Panc1 (cell line): ENCODE measurements around the gene AK4. TPM values are rescaled to one million over a fixed set of nuclear protein-coding genes. Genes with fewer than 3 reads are reported as not detected.
"Not testable (repeated sequence)": the region's sequence is repeated elsewhere in the genome, so short reads cannot be mapped to it uniquely, and the experiment has no call there.

Experiments used
- ATAC-seq: fragments of 200-7000 bp; cut with Tn5 transposase; 2 replicates; pipeline ENCODE4 v1.9.1; 2020; ENCODE audit warnings: mild to moderate bottlenecking, moderate library complexity
- BruUV-seq: library from RNA; stranded (reverse); fragments of 400-500 nt; replicated peaks from 2 replicates; lab custom pipeline; 2021; lab: Mats Ljungman, UMichigan
- CTCF ChIA-PET: fragments of 300-600 bp; sonication (Branson Sonifier 250); formaldehyde crosslinking; loops from one replicate; lab custom pipeline; 2022; ENCODE audit warnings: antibody characterized with exemption; lab: Charles Lee
- POLR2A ChIA-PET: fragments of 300-600 bp; sonication (Branson Sonifier 250); formaldehyde crosslinking; loops from one replicate; lab custom pipeline; 2022; ENCODE audit warnings: antibody characterized with exemption; lab: Charles Lee
- DNase-seq: peaks from one replicate; pipeline ENCODE4 v3.0.0-alpha.2; 2010; ENCODE audit warnings: low read depth, low spot score
- H3K27ac ChIP-seq: 2 replicates; pipeline ENCODE4 v1.5.1; 2011; ENCODE audit warnings: mild to moderate bottlenecking, low read length, inconsistent platforms
- H3K27me3 ChIP-seq: fragments of 200-500 bp; sonication (Bioruptor generic); 2 replicates; pipeline ENCODE4 v1.6.0; 2014; ENCODE audit warnings: low read length, inconsistent platforms; ENCODE audit not compliant: control insufficient read depth, insufficient read depth
- H3K36me3 ChIP-seq: fragments of 200-500 bp; sonication (Bioruptor generic); 2 replicates; pipeline ENCODE4 v1.5.1; 2014; ENCODE audit warnings: inconsistent platforms, mild to moderate bottlenecking, low read length, moderate library complexity; ENCODE audit not compliant: control insufficient read depth, insufficient read depth
- H3K4me1 ChIP-seq: 2 replicates; pipeline ENCODE4 v1.5.1; 2011; ENCODE audit warnings: inconsistent platforms, mild to moderate bottlenecking, low read length, moderate library complexity; ENCODE audit not compliant: control insufficient read depth, insufficient read depth
- H3K4me3 ChIP-seq, 2 experiments: 2 replicates each; pipeline ENCODE4 v1.5.1; 2011 to 2012; ENCODE audit warnings: low read depth in 2 of 2, low read length in 2 of 2, mild to moderate bottlenecking in 2 of 2, inconsistent platforms in 1 of 2, moderate library complexity in 1 of 2
- H3K9me3 ChIP-seq: fragments of 200-500 bp; sonication (Bioruptor generic); 2 replicates; pipeline ENCODE4 v1.5.1; 2014; ENCODE audit warnings: low read depth, mild to moderate bottlenecking, inconsistent platforms, low read length, moderate library complexity; ENCODE audit not compliant: control insufficient read depth, insufficient read depth
- POLR2AphosphoS5 ChIP-seq: IDR thresholded peaks from 2 replicates; pipeline ENCODE4 v1.6.1; 2012; ENCODE audit warnings: mild to moderate bottlenecking, low read depth, low read length, moderate library complexity
- SIN3A ChIP-seq: IDR thresholded peaks from 2 replicates; pipeline ENCODE4 v1.6.1; 2012; ENCODE audit warnings: low read depth, mild to moderate bottlenecking, low read length, moderate library complexity, borderline replicate concordance; ENCODE audit not compliant: insufficient read depth
- TCF7L2 ChIP-seq: IDR thresholded peaks from 2 replicates; pipeline ENCODE4 v1.6.1; 2011; ENCODE audit warnings: mild to moderate bottlenecking, low read depth, low read length, inconsistent platforms
- in situ Hi-C: cut with HindIII; loops from 2 replicates; pipeline ENCODE4 v1.10.0; 2016; ENCODE audit warnings: low sequenced_read_pairs, low pct_unique_long_range_greater_than_20kb
- intact Hi-C: fragments of 100-400 bp; cut with micrococcal nuclease; formaldehyde crosslinking; loops from one replicate; pipeline ENCODE4 v1.10.0; 2022; ENCODE audit not compliant: unreplicated experiment
- total RNA-seq: library from RNA; stranded (reverse); gene quantifications from one replicate; pipeline ENCODE4 v1.2.1, GENCODE V29; 2021; ENCODE audit not compliant: unreplicated experiment
- TF ChIP-seq, protein P1 (sequence below): fragments of 450-650 bp; IDR thresholded peaks from 2 replicates; pipeline ENCODE4 v1.5.1; 2017; ENCODE audit warnings: mild to moderate bottlenecking
- TF ChIP-seq, protein P2 (sequence below), 2 experiments: IDR thresholded peaks; 2 replicates each; pipeline ENCODE4 v1.6.1; 2011 to 2012; ENCODE audit warnings: low read depth in 2 of 2, control low read depth in 1 of 2, low read length in 1 of 2, mild to moderate bottlenecking in 1 of 2, moderate library complexity in 1 of 2; ENCODE audit not compliant: insufficient read depth in 1 of 2

The AK4 gene
- total RNA-seq, 1 experiment from 2014 or later = 26.8 TPM

DNA sequence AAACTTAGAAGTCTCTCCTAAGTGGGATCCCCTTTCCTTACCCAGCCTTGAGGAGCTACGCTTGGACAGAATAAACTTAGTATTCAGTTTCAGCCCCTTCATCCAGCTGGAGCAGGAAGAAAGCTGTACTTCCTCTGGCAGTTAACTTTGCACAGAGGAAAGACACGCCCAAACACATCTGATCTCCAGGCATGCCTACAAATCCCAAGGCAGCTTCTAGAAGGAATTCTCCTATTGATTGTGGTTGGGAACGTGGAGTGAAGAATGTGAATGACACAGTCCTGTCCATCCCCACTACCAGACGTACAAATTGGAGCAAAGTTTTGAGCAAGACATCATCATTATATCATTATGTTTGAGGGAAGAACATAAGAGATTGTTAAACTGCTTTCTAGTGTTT, 6.6 kb upstream of the AK4 start:
- DNase-seq = no peak
- H3K27me3 ChIP-seq = peaks cover 4% of the 10 kb centered on the region
- TF ChIP-seq, protein P1, sequence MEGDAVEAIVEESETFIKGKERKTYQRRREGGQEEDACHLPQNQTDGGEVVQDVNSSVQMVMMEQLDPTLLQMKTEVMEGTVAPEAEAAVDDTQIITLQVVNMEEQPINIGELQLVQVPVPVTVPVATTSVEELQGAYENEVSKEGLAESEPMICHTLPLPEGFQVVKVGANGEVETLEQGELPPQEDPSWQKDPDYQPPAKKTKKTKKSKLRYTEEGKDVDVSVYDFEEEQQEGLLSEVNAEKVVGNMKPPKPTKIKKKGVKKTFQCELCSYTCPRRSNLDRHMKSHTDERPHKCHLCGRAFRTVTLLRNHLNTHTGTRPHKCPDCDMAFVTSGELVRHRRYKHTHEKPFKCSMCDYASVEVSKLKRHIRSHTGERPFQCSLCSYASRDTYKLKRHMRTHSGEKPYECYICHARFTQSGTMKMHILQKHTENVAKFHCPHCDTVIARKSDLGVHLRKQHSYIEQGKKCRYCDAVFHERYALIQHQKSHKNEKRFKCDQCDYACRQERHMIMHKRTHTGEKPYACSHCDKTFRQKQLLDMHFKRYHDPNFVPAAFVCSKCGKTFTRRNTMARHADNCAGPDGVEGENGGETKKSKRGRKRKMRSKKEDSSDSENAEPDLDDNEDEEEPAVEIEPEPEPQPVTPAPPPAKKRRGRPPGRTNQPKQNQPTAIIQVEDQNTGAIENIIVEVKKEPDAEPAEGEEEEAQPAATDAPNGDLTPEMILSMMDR = no peak
- TF ChIP-seq POLR2AphosphoS5 (no peak), TCF7L2 (no peak), SIN3A (no peak)
- TF ChIP-seq, protein P2, sequence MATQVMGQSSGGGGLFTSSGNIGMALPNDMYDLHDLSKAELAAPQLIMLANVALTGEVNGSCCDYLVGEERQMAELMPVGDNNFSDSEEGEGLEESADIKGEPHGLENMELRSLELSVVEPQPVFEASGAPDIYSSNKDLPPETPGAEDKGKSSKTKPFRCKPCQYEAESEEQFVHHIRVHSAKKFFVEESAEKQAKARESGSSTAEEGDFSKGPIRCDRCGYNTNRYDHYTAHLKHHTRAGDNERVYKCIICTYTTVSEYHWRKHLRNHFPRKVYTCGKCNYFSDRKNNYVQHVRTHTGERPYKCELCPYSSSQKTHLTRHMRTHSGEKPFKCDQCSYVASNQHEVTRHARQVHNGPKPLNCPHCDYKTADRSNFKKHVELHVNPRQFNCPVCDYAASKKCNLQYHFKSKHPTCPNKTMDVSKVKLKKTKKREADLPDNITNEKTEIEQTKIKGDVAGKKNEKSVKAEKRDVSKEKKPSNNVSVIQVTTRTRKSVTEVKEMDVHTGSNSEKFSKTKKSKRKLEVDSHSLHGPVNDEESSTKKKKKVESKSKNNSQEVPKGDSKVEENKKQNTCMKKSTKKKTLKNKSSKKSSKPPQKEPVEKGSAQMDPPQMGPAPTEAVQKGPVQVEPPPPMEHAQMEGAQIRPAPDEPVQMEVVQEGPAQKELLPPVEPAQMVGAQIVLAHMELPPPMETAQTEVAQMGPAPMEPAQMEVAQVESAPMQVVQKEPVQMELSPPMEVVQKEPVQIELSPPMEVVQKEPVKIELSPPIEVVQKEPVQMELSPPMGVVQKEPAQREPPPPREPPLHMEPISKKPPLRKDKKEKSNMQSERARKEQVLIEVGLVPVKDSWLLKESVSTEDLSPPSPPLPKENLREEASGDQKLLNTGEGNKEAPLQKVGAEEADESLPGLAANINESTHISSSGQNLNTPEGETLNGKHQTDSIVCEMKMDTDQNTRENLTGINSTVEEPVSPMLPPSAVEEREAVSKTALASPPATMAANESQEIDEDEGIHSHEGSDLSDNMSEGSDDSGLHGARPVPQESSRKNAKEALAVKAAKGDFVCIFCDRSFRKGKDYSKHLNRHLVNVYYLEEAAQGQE (IDR thresholded peaks at IDR 0.05; ENCODE audit: insufficient read depth in 1 of 2, low read depth in 2 of 2, low read length in 1 of 2) = no peak
- no TSS peak for BruUV-seq
- intact Hi-C loops = no loop called here
- in situ Hi-C loops = no loop called here
- H3K36me3 ChIP-seq = no peaks in the 10 kb centered on the region
- ChIA-PET CTCF (interaction anchor here (0.8 kb wide), 1 partner anchor 12 kb away, joined by 3 read pairs; no protein-coding TSS in a partner anchor), POLR2A (interaction anchor here (0.5 kb wide), 1 partner anchor 44 kb away, joined by 4 read pairs; no protein-coding TSS in a partner anchor)
- H3K4me1 ChIP-seq = no peaks in the 10 kb centered on the region; the same call in 1 of the 2 replicates
- no peak overlapping the region for H3K27ac ChIP-seq
- no peak; the same call in 1 of the 2 replicates for ATAC-seq
- H3K4me3 ChIP-seq = no peak overlapping the region
- H3K9me3 ChIP-seq = no peaks in the 10 kb centered on the region

DNA sequence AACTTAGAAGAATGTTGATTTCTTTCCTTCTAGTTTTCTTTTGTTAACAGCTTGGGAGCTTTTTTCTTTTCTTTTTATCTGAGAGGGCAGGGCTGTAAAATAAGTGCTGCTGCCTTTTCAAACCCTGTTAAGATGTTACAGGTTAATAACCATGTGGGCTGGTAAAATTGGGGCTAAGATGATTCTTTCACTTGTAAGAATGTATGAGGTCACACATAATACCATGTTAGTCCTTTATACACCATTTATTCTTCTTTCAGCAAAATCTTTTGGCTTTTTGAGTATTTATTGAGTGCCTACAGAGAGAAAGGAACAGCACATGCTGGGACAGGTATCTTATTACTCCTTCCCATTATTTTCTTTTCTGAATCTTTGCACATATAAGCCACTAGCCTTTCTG, 6.1 kb upstream of the AK4 start:
- intact Hi-C loops = no loop called here

DNA sequence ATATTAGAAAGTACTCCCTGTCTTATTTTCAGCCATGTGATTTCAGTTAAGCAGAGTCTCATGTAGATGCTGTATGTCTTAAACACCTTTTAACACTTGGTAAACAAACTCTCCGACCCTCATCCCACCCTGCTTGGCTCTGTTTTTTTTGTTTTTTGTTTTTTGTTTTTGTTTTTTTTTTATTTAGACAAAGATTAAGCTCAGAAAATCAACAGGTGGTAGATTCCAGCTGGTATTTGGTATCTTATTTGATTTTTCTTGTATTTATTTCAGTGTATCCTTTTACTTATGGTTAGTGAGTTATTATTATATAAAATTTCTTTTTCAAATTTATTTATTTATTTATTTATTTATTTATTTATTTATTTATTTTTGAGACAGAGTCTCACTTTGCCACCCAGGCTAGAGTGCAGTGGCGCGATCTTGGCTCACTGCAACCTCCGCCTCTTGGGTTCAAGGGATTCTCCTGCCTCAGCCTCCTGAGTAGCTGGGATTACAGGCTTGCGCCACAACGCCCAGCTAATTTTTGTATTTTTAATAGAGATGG, 4.8 kb upstream of the AK4 start:
- intact Hi-C loops, in situ Hi-C loops, DNase-seq, H3K4me1 ChIP-seq, H3K4me3 ChIP-seq, H3K36me3 ChIP-seq, H3K27ac ChIP-seq, BruUV-seq, CTCF ChIA-PET, H3K9me3 ChIP-seq, ATAC-seq: not testable (repeated sequence)
- H3K27me3 ChIP-seq = peaks cover 10% of the 10 kb centered on the region
- POLR2A ChIA-PET = interaction anchor here (0.6 kb wide), 1 partner anchor 37 kb away, joined by 3 read pairs; no protein-coding TSS in a partner anchor

More for the DNA sequence above, 6.1 kb upstream of the AK4 start:
- no peak for ATAC-seq
- ChIA-PET CTCF (interaction anchor here (0.8 kb wide), 1 partner anchor 12 kb away, joined by 3 read pairs; no protein-coding TSS in a partner anchor), POLR2A (interaction anchor here (0.5 kb wide), 1 partner anchor 45 kb away, joined by 4 read pairs; no protein-coding TSS in a partner anchor)
- peaks cover 9% of the 10 kb centered on the region for H3K27me3 ChIP-seq
- no peaks in the 10 kb centered on the region for H3K9me3 ChIP-seq
- no peaks in the 10 kb centered on the region; the same call in 1 of the 2 replicates for H3K4me1 ChIP-seq
- DNase-seq = no peak
- no peak overlapping the region for H3K4me3 ChIP-seq
- in situ Hi-C loops = no loop called here
- no peaks in the 10 kb centered on the region for H3K36me3 ChIP-seq
- no peak overlapping the region for H3K27ac ChIP-seq
- no TSS peak for BruUV-seq
- TF ChIP-seq SIN3A = no peak
